Kidney capillary endothelial cell (primary cell): ENCODE measurements around the gene PKNOX2.

Source experiments
- DNase-seq: peaks from one replicate; pipeline ENCODE4 v3.0.0-alpha.2; 2018; ENCODE audit warnings: low spot score

The PKNOX2 gene

GRCh38 chr11:125287491-125288210, 123.1 kb downstream of the PKNOX2 start:
- peak; percentile 47 for DNase-seq

GRCh38 chr11:125289419-125290098, 125.0 kb downstream of the PKNOX2 start:
- DNase-seq, result no peak

GRCh38 chr11:125290263-125290662, 125.7 kb downstream of the PKNOX2 start:
- DNase-seq, result no peak

- no peak for DNase-seq
Measured at GRCh38 chr11:125292100-125292499, 127.5 kb downstream of the PKNOX2 start.

- DNase-seq, result no peak
Measured at GRCh38 chr11:125293596-125293995, 129.0 kb downstream of the PKNOX2 start.

- no peak for DNase-seq
Measured at GRCh38 chr11:125295931-125296330, 131.4 kb downstream of the PKNOX2 start.

- peak; percentile 89 for DNase-seq
Measured at GRCh38 chr11:125297346-125297915, 132.9 kb downstream of the PKNOX2 start.

- no peak for DNase-seq
Measured at GRCh38 chr11:125299061-125299615, 134.6 kb downstream of the PKNOX2 start.

- DNase-seq, result no peak
Measured at GRCh38 chr11:125299821-125300220, 135.3 kb downstream of the PKNOX2 start.

GRCh38 chr11:125300791-125301218, 136.3 kb downstream of the PKNOX2 start:
- DNase-seq, result peak; percentile 78

GRCh38 chr11:125301346-125301745, 136.8 kb downstream of the PKNOX2 start:
- no peak for DNase-seq

GRCh38 chr11:125303186-125303585, 138.6 kb downstream of the PKNOX2 start:
- no peak for DNase-seq

GRCh38 chr11:125303694-125304093, 139.1 kb downstream of the PKNOX2 start:
- no peak for DNase-seq

GRCh38 chr11:125304136-125304535, 139.6 kb downstream of the PKNOX2 start:
- DNase-seq, result no peak

GRCh38 chr11:125304876-125305275, 140.3 kb downstream of the PKNOX2 start:
- no peak for DNase-seq

GRCh38 chr11:125305345-125305744, 140.8 kb downstream of the PKNOX2 start:
- no peak for DNase-seq

GRCh38 chr11:125306476-125306875, 141.9 kb downstream of the PKNOX2 start:
- DNase-seq, result no peak

GRCh38 chr11:125308246-125308645, 143.7 kb downstream of the PKNOX2 start:
- DNase-seq, result no peak

GRCh38 chr11:125312391-125312790, 147.8 kb downstream of the PKNOX2 start:
- no peak for DNase-seq

GRCh38 chr11:125312812-125313211, 148.3 kb downstream of the PKNOX2 start:
- DNase-seq, result no peak

- DNase-seq, result no peak
Measured at GRCh38 chr11:125313271-125314219, 149.0 kb downstream of the PKNOX2 start.
